ENCODE results near the gene STXBP1.

GRCh38 chr9:127634698-127635097 is 22.6 kb downstream of the STXBP1 start:
- TF ChIP-seq PBX3 (IDR thresholded peaks at IDR 0.05) (no peak), ELK1 (IDR thresholded peaks at IDR 0.05; ENCODE audit: low read depth, low read length) (no peak), SREBF2 (IDR thresholded peaks at IDR 0.05) (no peak), CHD2 (IDR thresholded peaks at IDR 0.05; ENCODE audit: low read length, partially characterized antibody) (no peak), REST (IDR thresholded peaks at IDR 0.05) (no peak)
